Progenitor cell of endocrine pancreas (in vitro differentiated cells): ENCODE measurements around the gene EN1. TPM values are rescaled to one million over a fixed set of nuclear protein-coding genes. Genes with fewer than 3 reads are reported as not detected.

ENCODE experiments used
- DNase-seq: peaks from one replicate; pipeline ENCODE4 v3.0.0; 2021; ENCODE audit warnings: low spot score; ENCODE audit not compliant: unreplicated experiment
- H3K27ac Mint-ChIP-seq: 2 replicates; pipeline ENCODE4 v1.8.0; 2021; ENCODE audit warnings: mild to moderate bottlenecking, moderate library complexity, mixed read lengths
- H3K27me3 Mint-ChIP-seq: 2 replicates; pipeline ENCODE4 v1.8.0; 2021; ENCODE audit warnings: mixed read lengths
- H3K36me3 Mint-ChIP-seq: 2 replicates; pipeline ENCODE4 v1.8.0; 2022; ENCODE audit warnings: mixed read lengths; ENCODE audit not compliant: insufficient read depth
- H3K4me1 Mint-ChIP-seq: 2 replicates; pipeline ENCODE4 v1.8.0; 2021; ENCODE audit warnings: low read depth, mixed read lengths
- H3K4me3 Mint-ChIP-seq: 2 replicates; pipeline ENCODE4 v1.8.0; 2021; ENCODE audit warnings: low read depth, mild to moderate bottlenecking, moderate library complexity, mixed read lengths
- H3K9me3 Mint-ChIP-seq: 2 replicates; pipeline ENCODE4 v1.8.0; 2021; ENCODE audit warnings: low read depth, mixed read lengths
- total RNA-seq: library from RNA; stranded (reverse); gene quantifications from 2 replicates; pipeline ENCODE4 v1.2.1, GENCODE V29; 2021
- TF ChIP-seq, protein P1 (sequence below): fragments of 200-600 bp; sonication (generic); IDR thresholded peaks from one replicate; pipeline ENCODE4 v1.5.0; 2021; ENCODE audit warnings: antibody characterized with exemption, mild to moderate bottlenecking; ENCODE audit not compliant: unreplicated experiment

Gene EN1
- total RNA-seq, 1 donor from 2014 or later: 0.12 TPM

DNA sequence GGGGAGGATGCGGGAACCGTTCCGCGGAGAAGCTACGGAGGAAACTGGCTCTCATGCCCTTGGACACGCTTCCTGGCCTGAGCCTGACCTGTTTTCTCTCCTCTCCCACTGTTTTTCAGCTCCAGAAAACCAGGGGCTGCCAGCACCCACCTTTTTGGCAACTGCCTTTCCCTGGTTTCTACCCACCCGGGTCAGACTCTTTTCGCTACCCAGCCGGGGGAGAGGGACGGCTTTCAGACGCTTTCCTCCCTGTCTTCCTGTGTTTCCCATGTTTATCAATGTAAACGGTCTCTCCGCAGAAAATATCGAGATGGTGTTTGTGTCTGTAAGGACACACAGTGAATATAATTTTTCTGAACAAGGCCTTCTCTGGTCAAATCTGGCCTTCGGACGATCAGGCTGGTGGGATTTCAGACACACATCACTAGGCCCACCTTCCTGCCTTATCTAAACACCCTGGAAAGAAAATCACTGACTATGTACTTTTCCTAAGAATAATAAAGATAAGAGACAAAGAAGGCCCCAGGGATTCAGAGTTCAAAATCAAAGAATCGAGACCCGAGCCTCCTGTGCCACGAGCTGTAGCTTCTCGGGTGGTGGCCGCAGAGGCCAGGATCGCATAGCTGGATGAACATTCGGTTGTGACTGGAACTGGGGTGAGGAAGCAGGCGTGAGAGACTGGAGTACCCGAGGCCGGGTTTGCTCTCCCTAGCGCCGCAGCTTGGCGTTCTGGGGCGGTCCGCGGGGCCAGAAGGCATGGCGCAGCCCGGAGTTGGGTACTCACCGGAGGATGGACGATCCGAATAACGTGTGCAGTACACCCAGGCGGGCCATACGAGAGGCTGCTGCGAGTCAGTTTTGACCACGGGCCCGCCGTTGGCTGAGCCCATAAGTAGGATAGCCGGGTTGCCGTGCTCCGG lies 1.7 kb downstream of the EN1 start:
- H3K4me1 Mint-ChIP-seq: peaks cover 17% of the 10 kb centered on the region

DNA sequence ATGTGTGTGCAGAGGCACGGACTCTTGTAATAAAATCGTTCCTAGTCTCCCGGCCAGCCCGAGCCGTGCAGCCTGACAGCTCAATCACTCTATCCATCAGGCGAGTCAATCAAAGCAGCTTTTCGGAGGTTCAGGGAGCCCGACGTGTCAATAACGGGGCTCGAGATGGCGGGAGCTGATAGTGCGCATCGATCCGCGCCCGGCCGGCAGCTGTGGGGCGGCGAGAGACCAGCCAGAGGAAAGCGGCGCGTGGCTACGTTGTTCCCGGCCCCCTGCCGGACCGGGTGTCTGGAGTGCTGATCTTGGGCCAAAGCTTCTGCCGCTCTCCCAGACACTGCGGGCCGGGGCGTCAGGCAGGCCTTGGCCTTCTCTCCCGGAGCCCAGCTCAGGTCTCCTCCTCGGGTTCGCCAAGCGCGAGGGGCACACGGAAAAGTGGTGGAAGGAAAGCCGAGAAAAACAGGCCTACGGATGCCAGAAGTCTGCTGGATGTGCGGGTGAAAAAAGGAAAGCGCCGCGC lies 2.4 kb downstream of the EN1 start:
- no peaks in the 10 kb centered on the region for H3K36me3 Mint-ChIP-seq
- TF ChIP-seq, protein P1, sequence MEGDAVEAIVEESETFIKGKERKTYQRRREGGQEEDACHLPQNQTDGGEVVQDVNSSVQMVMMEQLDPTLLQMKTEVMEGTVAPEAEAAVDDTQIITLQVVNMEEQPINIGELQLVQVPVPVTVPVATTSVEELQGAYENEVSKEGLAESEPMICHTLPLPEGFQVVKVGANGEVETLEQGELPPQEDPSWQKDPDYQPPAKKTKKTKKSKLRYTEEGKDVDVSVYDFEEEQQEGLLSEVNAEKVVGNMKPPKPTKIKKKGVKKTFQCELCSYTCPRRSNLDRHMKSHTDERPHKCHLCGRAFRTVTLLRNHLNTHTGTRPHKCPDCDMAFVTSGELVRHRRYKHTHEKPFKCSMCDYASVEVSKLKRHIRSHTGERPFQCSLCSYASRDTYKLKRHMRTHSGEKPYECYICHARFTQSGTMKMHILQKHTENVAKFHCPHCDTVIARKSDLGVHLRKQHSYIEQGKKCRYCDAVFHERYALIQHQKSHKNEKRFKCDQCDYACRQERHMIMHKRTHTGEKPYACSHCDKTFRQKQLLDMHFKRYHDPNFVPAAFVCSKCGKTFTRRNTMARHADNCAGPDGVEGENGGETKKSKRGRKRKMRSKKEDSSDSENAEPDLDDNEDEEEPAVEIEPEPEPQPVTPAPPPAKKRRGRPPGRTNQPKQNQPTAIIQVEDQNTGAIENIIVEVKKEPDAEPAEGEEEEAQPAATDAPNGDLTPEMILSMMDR: peak; percentile 24
- peaks cover 17% of the 10 kb centered on the region for H3K4me1 Mint-ChIP-seq
- H3K4me3 Mint-ChIP-seq: peak overlapping the region; percentile 10
- DNase-seq: no peak
- H3K27ac Mint-ChIP-seq: peak overlapping the region; percentile 79
- H3K9me3 Mint-ChIP-seq: no peaks in the 10 kb centered on the region
- peaks cover 89% of the 10 kb centered on the region for H3K27me3 Mint-ChIP-seq

More for the DNA sequence above, 1.7 kb downstream of the EN1 start:
- H3K9me3 Mint-ChIP-seq: no peaks in the 10 kb centered on the region
- H3K27ac Mint-ChIP-seq: no peak overlapping the region
- H3K36me3 Mint-ChIP-seq: no peaks in the 10 kb centered on the region
- peaks cover 89% of the 10 kb centered on the region for H3K27me3 Mint-ChIP-seq
- H3K4me3 Mint-ChIP-seq: peak overlapping the region; percentile 49
- no peak for DNase-seq
- TF ChIP-seq, protein P1: no peak

DNA sequence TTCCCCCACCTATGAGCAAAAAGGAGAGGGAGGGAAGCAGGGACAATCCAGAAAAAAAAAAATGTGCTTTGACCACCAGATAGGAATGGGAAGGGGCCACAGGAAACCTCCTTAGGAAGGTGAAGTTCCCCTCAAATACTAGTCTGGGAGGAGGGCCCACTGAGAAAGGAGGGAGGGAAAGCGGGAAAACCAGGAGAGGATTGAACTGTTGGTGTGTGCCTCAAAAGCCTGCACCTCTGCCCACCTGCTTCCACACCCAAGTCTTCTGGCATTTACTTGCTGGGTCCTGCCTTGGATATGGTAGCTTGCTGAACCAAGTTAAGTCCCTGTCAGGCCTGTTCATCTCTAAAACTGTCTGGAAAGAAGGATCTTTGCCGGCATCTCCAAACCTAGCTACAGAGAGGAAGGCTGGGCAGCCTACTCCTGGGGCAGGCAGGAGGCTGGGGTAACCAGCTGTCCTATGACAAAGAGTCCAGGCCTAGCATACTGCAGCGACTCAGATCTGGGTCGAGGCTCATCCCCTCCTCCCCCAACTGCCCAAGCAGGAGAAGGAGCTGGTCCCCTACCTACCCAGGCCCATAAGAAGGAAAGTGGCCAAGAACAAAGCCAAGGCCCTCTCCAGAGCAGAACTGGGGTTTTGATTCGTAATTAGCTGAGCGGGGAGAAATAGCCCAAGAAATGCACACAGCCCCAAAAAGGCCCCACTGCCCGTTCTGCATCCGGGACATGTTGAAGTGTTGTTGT lies 3.0 kb downstream of the EN1 start:
- TF ChIP-seq, protein P1: no peak
- Mint-ChIP-seq H3K4me1 (peaks cover 17% of the 10 kb centered on the region), H3K36me3 (no peaks in the 10 kb centered on the region), H3K9me3 (no peaks in the 10 kb centered on the region), H3K27ac (peak overlapping the region; percentile 79), H3K27me3 (peaks cover 89% of the 10 kb centered on the region), H3K4me3 (no peak overlapping the region)
- DNase-seq: no peak

DNA sequence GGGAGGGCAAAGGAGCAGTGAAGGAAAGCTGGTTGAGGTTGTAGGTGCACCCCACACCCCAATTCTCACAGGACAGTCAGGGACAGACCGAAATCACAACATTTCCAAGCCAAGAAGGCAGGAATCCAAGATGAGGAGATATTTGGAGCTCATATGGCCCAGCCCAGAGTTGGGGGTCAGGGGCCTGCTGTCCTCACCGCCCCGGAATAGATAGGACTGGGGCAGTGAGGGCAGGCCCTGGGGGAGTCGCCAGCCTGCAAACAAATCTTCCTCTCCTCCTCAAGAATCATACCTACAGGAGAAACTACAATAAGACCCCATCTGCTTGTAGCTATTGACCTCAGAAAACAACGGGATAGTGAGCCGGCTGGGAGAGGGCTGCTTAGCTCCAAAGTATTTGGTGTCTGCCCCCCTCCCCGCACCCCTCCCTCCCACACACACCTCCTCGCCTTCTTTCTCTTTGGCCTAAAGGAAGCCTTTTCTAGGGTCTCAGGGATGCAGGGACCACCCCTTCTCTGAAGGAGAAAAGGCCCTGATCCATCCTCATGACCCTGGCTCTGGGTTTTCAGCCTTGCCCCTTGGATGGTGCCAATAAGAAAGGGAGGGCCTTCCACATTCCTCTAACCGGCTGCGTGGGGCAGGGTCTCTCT lies 3.8 kb downstream of the EN1 start:
- Mint-ChIP-seq H3K4me1 (peaks cover 20% of the 10 kb centered on the region), H3K4me3 (no peak overlapping the region)

More for the DNA sequence above, 3.8 kb downstream of the EN1 start:
- no peaks in the 10 kb centered on the region for H3K9me3 Mint-ChIP-seq
- no peaks in the 10 kb centered on the region for H3K36me3 Mint-ChIP-seq
- no peak for DNase-seq
- peaks cover 89% of the 10 kb centered on the region for H3K27me3 Mint-ChIP-seq
- TF ChIP-seq, protein P1: no peak
- H3K27ac Mint-ChIP-seq: no peak overlapping the region
